Fibroblast of mammary gland (primary cell): ENCODE data around the gene ZNF140.

Source experiments
- DNase-seq: peaks from one replicate; pipeline ENCODE4 v3.0.0-alpha.2; 2010; ENCODE audit warnings: low read depth
- H3K4me3 ChIP-seq: 2 replicates; pipeline ENCODE4 v1.5.1; 2011; ENCODE audit warnings: low read depth, mild to moderate bottlenecking, low read length, moderate library complexity; ENCODE audit not compliant: control insufficient read depth
- TF ChIP-seq, protein P1 (sequence below): conservative IDR thresholded peaks from 2 replicates; pipeline ENCODE4 v1.5.1; 2011; ENCODE audit warnings: low read depth, low read length, inconsistent platforms; ENCODE audit not compliant: control insufficient read depth, insufficient read depth

The ZNF140 gene

DNA sequence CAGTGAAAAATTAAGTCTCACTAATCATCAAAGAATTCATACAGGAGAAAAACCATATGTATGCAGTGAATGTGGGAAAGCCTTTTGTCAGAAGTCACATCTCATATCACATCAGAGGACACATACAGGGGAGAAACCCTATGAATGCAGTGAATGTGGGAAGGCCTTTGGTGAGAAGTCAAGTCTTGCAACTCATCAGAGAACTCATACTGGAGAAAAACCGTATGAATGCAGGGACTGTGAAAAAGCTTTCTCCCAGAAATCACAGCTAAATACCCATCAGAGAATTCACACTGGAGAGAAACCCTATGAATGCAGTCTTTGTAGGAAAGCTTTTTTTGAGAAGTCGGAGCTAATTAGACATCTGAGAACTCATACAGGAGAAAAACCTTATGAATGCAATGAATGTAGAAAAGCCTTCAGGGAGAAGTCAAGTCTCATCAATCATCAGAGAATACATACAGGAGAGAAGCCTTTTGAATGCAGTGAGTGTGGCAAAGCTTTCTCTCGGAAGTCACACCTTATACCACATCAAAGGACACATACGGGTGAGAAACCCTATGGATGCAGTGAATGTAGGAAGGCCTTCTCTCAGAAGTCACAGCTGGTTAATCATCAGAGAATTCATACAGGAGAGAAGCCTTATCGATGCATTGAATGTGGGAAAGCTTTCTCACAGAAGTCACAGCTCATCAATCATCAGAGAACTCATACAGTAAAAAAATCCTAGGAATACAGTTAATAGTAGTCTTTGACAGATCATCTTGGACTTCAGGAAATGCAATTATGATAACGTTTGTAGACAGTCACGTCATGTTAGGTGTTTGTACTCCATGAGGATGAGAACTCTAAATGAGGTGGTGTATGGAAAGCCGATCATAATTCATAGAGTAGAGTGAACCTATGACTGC, 22.3 kb upstream of the ZNF140 start:
- H3K4me3 ChIP-seq, result no peak overlapping the region
- TF ChIP-seq, protein P1, sequence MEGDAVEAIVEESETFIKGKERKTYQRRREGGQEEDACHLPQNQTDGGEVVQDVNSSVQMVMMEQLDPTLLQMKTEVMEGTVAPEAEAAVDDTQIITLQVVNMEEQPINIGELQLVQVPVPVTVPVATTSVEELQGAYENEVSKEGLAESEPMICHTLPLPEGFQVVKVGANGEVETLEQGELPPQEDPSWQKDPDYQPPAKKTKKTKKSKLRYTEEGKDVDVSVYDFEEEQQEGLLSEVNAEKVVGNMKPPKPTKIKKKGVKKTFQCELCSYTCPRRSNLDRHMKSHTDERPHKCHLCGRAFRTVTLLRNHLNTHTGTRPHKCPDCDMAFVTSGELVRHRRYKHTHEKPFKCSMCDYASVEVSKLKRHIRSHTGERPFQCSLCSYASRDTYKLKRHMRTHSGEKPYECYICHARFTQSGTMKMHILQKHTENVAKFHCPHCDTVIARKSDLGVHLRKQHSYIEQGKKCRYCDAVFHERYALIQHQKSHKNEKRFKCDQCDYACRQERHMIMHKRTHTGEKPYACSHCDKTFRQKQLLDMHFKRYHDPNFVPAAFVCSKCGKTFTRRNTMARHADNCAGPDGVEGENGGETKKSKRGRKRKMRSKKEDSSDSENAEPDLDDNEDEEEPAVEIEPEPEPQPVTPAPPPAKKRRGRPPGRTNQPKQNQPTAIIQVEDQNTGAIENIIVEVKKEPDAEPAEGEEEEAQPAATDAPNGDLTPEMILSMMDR, result no peak
- peak; percentile 17 for DNase-seq

DNA sequence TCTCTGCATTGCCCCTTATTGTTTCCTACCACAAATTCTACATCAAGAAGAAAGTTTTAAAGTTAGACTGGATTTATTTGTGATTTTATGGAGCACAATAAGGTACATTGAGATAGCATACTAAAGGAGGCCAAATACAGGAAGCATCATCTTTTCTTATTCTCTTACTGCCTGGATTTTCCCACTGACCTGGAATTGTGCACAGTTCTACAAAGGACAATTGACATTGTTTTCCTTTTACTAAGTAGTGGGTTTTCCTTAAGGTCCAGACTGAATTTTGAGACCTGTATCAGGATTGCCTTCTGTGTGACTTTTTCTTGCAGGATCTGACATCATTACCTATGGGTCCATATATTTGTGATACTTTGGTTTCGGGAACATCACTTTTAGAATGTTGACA, 18.8 kb upstream of the ZNF140 start:
- TF ChIP-seq, protein P1, result no peak
- DNase-seq, result no peak
- no peak overlapping the region for H3K4me3 ChIP-seq

DNA sequence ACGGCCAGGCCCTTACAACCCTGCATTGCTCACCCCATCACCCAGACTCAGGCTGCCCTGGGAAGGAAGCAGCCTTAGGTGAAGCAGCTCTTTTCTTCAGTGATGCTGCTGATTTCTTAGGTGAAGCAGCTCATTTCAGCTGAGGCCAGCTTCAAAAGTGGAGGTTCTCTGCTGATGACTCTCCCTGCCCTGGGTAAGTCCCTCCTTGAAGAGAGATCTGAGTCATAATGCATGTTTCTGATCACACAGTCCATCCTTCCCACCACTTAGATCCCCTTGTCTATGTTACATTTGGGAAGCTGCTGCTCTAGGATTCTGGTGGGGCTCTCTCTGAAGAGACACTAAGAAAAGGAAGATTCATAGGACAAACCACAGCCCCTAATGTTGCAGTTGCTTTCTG, 17.2 kb upstream of the ZNF140 start:
- no peak for DNase-seq
- H3K4me3 ChIP-seq, result no peak overlapping the region
- TF ChIP-seq, protein P1, result no peak

DNA sequence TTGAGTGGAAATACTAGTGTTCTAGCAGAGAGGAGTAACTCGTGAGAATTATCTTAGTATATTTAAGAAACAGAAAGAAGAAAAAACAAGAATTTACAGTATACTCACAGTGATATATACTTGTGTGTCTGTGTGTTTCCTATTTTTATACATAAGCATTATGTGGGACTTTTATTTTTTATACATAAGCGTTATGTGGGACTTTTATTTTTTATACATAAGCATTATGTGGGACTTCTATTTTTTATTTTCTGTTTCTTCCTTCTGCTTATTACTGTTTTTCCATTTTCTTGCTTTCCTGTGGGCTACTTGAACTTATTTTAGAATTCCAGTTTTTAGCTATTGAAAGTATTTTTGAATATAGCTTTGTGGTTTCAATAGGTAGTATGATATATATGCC, 6.9 kb upstream of the ZNF140 start:
- DNase-seq, result no peak
- TF ChIP-seq, protein P1, result no peak
- no peak overlapping the region for H3K4me3 ChIP-seq

DNA sequence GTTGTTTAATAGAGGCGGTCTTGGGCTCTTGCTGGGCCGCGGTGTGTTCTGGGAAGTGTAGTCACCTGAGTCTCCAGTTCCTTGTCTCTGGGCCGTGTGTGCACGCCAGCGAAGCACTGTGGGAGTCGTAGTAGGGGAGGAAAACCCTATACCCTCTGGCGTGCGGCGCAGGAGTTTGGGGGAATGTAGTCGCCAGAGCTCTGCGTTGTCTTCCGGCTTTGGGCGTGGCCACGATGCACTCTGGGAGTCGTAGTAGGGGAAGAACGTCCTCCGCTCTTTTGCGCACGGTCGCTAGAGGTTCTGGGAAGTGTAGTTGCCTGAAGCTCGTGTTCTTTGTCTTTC, 726 bp upstream of the ZNF140 start:
- DNase-seq, result peak; percentile 99
- peak overlapping the region; percentile 87 for H3K4me3 ChIP-seq
- TF ChIP-seq, protein P1, result no peak

DNA sequence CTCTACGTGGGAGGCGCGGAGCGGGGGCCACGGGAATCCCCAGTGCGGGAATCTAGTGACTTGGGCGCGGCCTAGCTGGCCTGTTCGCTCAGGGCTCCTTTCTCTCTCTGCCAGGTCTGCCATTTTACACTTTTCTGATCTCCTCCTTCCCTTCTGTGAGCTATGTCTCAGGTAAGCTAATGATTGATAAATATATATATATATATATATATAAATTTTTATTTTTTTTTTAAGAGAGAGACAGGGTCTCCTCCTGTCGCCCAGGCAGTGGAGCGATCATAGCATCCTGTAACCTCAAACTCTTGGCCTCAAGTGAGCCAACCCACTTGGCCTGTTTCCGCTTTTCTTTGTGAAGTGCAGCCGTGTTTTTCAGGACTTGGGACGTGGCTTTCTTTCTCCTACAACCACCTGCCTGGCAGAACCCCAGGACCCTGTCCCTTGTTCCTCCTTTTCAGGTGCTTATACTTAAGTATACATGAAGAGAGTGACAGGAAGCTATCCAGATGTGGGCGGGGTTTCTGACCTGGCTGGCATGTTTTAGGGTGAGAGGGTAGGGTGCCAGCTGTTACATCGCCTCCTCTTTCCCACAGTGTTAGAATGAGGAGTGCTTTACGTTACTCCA, 547 bp downstream of the ZNF140 start:
- no peak for DNase-seq
- peak overlapping the region; percentile 87 for H3K4me3 ChIP-seq
- TF ChIP-seq, protein P1, result no peak
